Measurements from ENCODE around the gene CSMD2.

CSMD2 gene

DNA sequence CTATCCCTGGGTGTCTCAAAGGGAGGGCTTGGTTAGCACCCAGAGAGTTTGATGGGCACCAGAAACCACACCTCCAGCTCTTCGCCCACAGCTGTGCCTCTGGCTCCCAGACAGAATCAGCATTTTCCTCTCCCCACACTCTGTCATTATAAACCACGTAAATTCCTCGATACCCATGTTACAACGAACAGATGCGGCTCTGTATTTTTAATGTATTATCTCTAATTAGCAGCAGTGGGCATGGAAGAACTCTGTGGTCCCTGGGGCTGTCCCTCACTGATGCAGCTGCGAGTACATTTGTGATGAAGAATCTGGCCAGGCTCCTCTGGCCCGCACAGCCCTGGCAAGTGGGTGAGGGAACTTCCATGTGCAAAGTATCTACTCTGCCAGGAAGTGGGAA lies 290.4 kb downstream of the CSMD2 start:
- no peaks in the 10 kb centered on the region for H3K9me3 ChIP-seq (ENCODE audit: control insufficient read depth in 1 of 2, low read length in 2 of 2)
- no peak overlapping the region for H3K4me3 ChIP-seq (ENCODE audit: low read depth in 1 of 2, low read length in 2 of 2)
- no peak overlapping the region for H3K27ac ChIP-seq (ENCODE audit: low read depth, low read length)
- no peaks in the 10 kb centered on the region for H3K36me3 ChIP-seq (ENCODE audit: control insufficient read depth in 1 of 2, insufficient read depth in 2 of 2, low read length in 2 of 2)
- H3K9ac ChIP-seq (ENCODE audit: low read depth in 1 of 2, low read length in 2 of 2): no peak overlapping the region
- no peaks in the 10 kb centered on the region for H3K4me1 ChIP-seq (ENCODE audit: control insufficient read depth in 1 of 2, insufficient read depth in 2 of 2, low read length in 2 of 2)
- no peaks in the 10 kb centered on the region for H3K27me3 ChIP-seq (ENCODE audit: control insufficient read depth in 1 of 2, insufficient read depth in 2 of 2, low read length in 2 of 2)

DNA sequence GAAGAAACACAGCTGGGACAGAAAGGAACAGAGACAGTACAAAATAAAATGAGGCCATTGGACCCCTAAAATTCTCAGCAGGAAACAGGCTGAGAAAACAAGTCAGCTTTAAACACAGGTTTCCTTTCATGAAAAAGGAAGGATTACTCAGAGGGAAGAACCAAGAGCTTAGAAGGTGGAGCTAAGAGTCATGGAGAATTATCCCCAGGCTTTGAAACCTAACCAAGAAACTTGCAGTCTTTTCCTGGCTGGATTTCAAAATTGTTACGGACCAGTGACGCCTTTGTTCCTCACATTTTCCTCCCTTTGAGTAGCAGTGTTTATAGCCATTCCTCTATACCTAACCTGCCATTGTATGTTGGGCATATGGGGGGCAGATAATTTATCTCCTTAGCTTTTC lies 292.3 kb downstream of the CSMD2 start:
- no peak overlapping the region for H3K27ac ChIP-seq (ENCODE audit: low read depth, low read length)

DNA sequence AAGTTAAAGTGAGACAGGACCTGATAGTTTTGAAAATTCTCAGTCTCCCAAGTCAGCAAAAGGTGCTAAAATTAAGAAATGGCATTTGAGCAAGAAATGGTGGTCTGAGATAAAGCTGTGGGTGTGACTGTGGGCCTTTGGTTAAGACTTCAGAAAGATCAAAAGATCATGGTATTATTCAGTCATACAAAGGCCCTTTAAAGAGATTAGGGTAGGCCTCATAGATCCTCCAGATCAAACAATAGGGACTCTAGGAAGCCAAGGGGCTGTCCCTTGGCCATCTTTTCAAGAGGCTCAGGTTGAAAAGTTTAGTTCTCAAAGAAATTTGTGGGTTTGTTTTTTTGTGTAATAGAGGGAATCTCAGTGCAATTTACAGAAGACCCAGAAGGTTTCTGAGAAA lies 292.8 kb downstream of the CSMD2 start:
- no peak overlapping the region for H3K9ac ChIP-seq (ENCODE audit: low read depth in 1 of 2, low read length in 2 of 2)
- H3K9me3 ChIP-seq (ENCODE audit: control insufficient read depth in 1 of 2, low read length in 2 of 2): no peaks in the 10 kb centered on the region
- H3K27ac ChIP-seq (ENCODE audit: low read depth, low read length): no peak overlapping the region
- H3K4me3 ChIP-seq (ENCODE audit: low read depth in 1 of 2, low read length in 2 of 2): no peak overlapping the region
- H3K4me1 ChIP-seq (ENCODE audit: control insufficient read depth in 1 of 2, insufficient read depth in 2 of 2, low read length in 2 of 2): no peaks in the 10 kb centered on the region
- no peaks in the 10 kb centered on the region for H3K36me3 ChIP-seq (ENCODE audit: control insufficient read depth in 1 of 2, insufficient read depth in 2 of 2, low read length in 2 of 2)
- H3K27me3 ChIP-seq (ENCODE audit: control insufficient read depth in 1 of 2, insufficient read depth in 2 of 2, low read length in 2 of 2): no peaks in the 10 kb centered on the region

More for the DNA sequence above, 292.3 kb downstream of the CSMD2 start:
- no peak overlapping the region for H3K4me3 ChIP-seq (ENCODE audit: low read depth in 1 of 2, low read length in 2 of 2)
- no peaks in the 10 kb centered on the region for H3K27me3 ChIP-seq (ENCODE audit: control insufficient read depth in 1 of 2, insufficient read depth in 2 of 2, low read length in 2 of 2)
- H3K4me1 ChIP-seq (ENCODE audit: control insufficient read depth in 1 of 2, insufficient read depth in 2 of 2, low read length in 2 of 2): no peaks in the 10 kb centered on the region
- no peak overlapping the region for H3K9ac ChIP-seq (ENCODE audit: low read depth in 1 of 2, low read length in 2 of 2)
- H3K9me3 ChIP-seq (ENCODE audit: control insufficient read depth in 1 of 2, low read length in 2 of 2): no peaks in the 10 kb centered on the region
- H3K36me3 ChIP-seq (ENCODE audit: control insufficient read depth in 1 of 2, insufficient read depth in 2 of 2, low read length in 2 of 2): no peaks in the 10 kb centered on the region

DNA sequence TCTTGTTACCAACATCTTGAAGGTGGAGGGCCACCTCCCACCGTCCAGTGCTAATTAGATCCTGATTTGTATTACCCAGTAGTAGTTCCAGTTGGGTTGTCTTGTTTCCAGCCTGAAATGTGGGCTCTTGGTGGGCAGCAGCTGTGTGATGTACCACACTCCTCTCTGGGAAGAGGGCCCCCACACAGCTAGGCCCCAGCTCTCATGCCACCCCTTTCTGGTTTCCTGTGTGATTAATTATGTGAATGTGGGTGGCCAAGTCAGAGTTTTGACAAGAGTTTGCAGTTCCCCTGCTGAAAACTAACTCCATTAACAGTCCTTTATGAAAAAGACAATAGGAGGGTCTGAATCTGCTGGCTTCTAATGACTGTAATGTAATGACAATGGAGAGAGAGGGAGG lies 297.3 kb downstream of the CSMD2 start:
- H3K27me3 ChIP-seq (ENCODE audit: control insufficient read depth in 1 of 2, insufficient read depth in 2 of 2, low read length in 2 of 2): peaks cover 0 to 2% of the 10 kb centered on the region in 2 donors
- no peak overlapping the region for H3K27ac ChIP-seq (ENCODE audit: low read depth, low read length)
- no peak overlapping the region for H3K9ac ChIP-seq (ENCODE audit: low read depth in 1 of 2, low read length in 2 of 2)
- no peaks in the 10 kb centered on the region for H3K9me3 ChIP-seq (ENCODE audit: control insufficient read depth in 1 of 2, low read length in 2 of 2)
- no peak overlapping the region for H3K4me3 ChIP-seq (ENCODE audit: low read depth in 1 of 2, low read length in 2 of 2)
- H3K4me1 ChIP-seq (ENCODE audit: control insufficient read depth in 1 of 2, insufficient read depth in 2 of 2, low read length in 2 of 2): no peaks in the 10 kb centered on the region
- no peaks in the 10 kb centered on the region for H3K36me3 ChIP-seq (ENCODE audit: control insufficient read depth in 1 of 2, insufficient read depth in 2 of 2, low read length in 2 of 2)

- H3K27me3 ChIP-seq (ENCODE audit: control insufficient read depth in 1 of 2, insufficient read depth in 2 of 2, low read length in 2 of 2): peaks cover 0 to 2% of the 10 kb centered on the region in 2 donors
- no peak overlapping the region for H3K9ac ChIP-seq (ENCODE audit: low read depth in 1 of 2, low read length in 2 of 2)
- no peaks in the 10 kb centered on the region for H3K4me1 ChIP-seq (ENCODE audit: control insufficient read depth in 1 of 2, insufficient read depth in 2 of 2, low read length in 2 of 2)
- H3K4me3 ChIP-seq (ENCODE audit: low read depth in 1 of 2, low read length in 2 of 2): no peak overlapping the region
- no peaks in the 10 kb centered on the region for H3K36me3 ChIP-seq (ENCODE audit: control insufficient read depth in 1 of 2, insufficient read depth in 2 of 2, low read length in 2 of 2)
- no peaks in the 10 kb centered on the region for H3K9me3 ChIP-seq (ENCODE audit: control insufficient read depth in 1 of 2, low read length in 2 of 2)
- no peak overlapping the region for H3K27ac ChIP-seq (ENCODE audit: low read depth, low read length)
These were observed 298.7 kb downstream of the CSMD2 start for GRCh38 chr1:33866281-33866680.

GRCh38 chr1:33864460-33865389 lies 300.3 kb downstream of the CSMD2 start:
- H3K9me3 ChIP-seq (ENCODE audit: control insufficient read depth in 1 of 2, low read length in 2 of 2): no peaks in the 10 kb centered on the region
- H3K9ac ChIP-seq (ENCODE audit: low read depth in 1 of 2, low read length in 2 of 2): no peak overlapping the region
- H3K4me3 ChIP-seq (ENCODE audit: low read depth in 1 of 2, low read length in 2 of 2): no peak overlapping the region
- no peaks in the 10 kb centered on the region for H3K4me1 ChIP-seq (ENCODE audit: control insufficient read depth in 1 of 2, insufficient read depth in 2 of 2, low read length in 2 of 2)
- H3K27ac ChIP-seq (ENCODE audit: low read depth, low read length): no peak overlapping the region
- H3K36me3 ChIP-seq (ENCODE audit: control insufficient read depth in 1 of 2, insufficient read depth in 2 of 2, low read length in 2 of 2): no peaks in the 10 kb centered on the region
- H3K27me3 ChIP-seq (ENCODE audit: control insufficient read depth in 1 of 2, insufficient read depth in 2 of 2, low read length in 2 of 2): peaks cover 0 to 2% of the 10 kb centered on the region in 2 donors

- peaks cover 0 to 2% of the 10 kb centered on the region in 2 donors for H3K27me3 ChIP-seq (ENCODE audit: control insufficient read depth in 1 of 2, insufficient read depth in 2 of 2, low read length in 2 of 2)
- no peaks in the 10 kb centered on the region for H3K9me3 ChIP-seq (ENCODE audit: control insufficient read depth in 1 of 2, low read length in 2 of 2)
- no peak within 1 kb of the TSS for H3K4me3 ChIP-seq (ENCODE audit: low read depth in 1 of 2, low read length in 2 of 2)
- H3K36me3 ChIP-seq (ENCODE audit: control insufficient read depth in 1 of 2, insufficient read depth in 2 of 2, low read length in 2 of 2): no peaks in the 10 kb centered on the region
- no peak within 1 kb of the TSS for H3K9ac ChIP-seq (ENCODE audit: low read depth in 1 of 2, low read length in 2 of 2)
- H3K27ac ChIP-seq (ENCODE audit: low read depth, low read length): no peak within 1 kb of the TSS
- H3K4me1 ChIP-seq (ENCODE audit: control insufficient read depth in 1 of 2, insufficient read depth in 2 of 2, low read length in 2 of 2): no peaks in the 10 kb centered on the region
These were observed 301.3 kb downstream of the CSMD2 start, which contains the start of gene HMGB4 for GRCh38 chr1:33863779-33864178. Gene HMGB4 (plus strand): TSS chr1:33864079. CDS start chr1:33864192, 113 bp downstream.

- H3K9me3 ChIP-seq (ENCODE audit: control insufficient read depth in 1 of 2, low read length in 2 of 2): no peaks in the 10 kb centered on the region
- H3K27me3 ChIP-seq (ENCODE audit: control insufficient read depth in 1 of 2, insufficient read depth in 2 of 2, low read length in 2 of 2): peaks cover 0 to 2% of the 10 kb centered on the region in 2 donors
- H3K4me1 ChIP-seq (ENCODE audit: control insufficient read depth in 1 of 2, insufficient read depth in 2 of 2, low read length in 2 of 2): no peaks in the 10 kb centered on the region
- no peak overlapping the region for H3K27ac ChIP-seq (ENCODE audit: low read depth, low read length)
- no peak overlapping the region for H3K4me3 ChIP-seq (ENCODE audit: low read depth in 1 of 2, low read length in 2 of 2)
- no peak overlapping the region for H3K9ac ChIP-seq (ENCODE audit: low read depth in 1 of 2, low read length in 2 of 2)
- H3K36me3 ChIP-seq (ENCODE audit: control insufficient read depth in 1 of 2, insufficient read depth in 2 of 2, low read length in 2 of 2): no peaks in the 10 kb centered on the region
These were observed 304.4 kb downstream of the CSMD2 start for GRCh38 chr1:33860671-33861070.

- Histone ChIP-seq H3K4me3 (ENCODE audit: low read depth in 1 of 2, low read length in 2 of 2) (no peak overlapping the region), H3K36me3 (ENCODE audit: control insufficient read depth in 1 of 2, insufficient read depth in 2 of 2, low read length in 2 of 2) (no peaks in the 10 kb centered on the region), H3K9me3 (ENCODE audit: control insufficient read depth in 1 of 2, low read length in 2 of 2) (no peaks in the 10 kb centered on the region), H3K27ac (ENCODE audit: low read depth, low read length) (no peak overlapping the region), H3K4me1 (ENCODE audit: control insufficient read depth in 1 of 2, insufficient read depth in 2 of 2, low read length in 2 of 2) (no peaks in the 10 kb centered on the region), H3K27me3 (ENCODE audit: control insufficient read depth in 1 of 2, insufficient read depth in 2 of 2, low read length in 2 of 2) (peaks cover 3 to 5% of the 10 kb centered on the region in 2 donors), H3K9ac (ENCODE audit: low read depth in 1 of 2, low read length in 2 of 2) (no peak overlapping the region)
These were observed 310.9 kb downstream of the CSMD2 start for GRCh38 chr1:33854091-33854490.

DNA sequence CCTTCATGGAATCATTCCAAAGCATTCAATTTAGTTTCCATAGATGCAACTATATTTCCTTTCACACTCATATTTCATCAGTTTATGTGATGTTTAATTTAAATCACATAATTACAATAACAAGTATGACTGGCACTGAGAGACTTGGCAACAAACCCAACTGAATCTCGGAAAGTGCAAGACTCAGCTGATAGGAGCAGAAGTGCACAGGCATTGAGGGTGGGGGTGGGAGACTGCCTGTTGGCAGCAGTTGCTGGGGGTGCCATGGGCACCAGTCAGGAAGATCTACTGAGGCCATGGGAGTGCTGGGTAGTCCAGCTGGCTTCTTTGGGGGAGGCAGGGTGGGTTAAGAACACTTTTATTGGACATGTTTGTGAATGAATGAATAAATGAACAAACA lies 311.6 kb downstream of the CSMD2 start:
- H3K9ac ChIP-seq (ENCODE audit: low read depth in 1 of 2, low read length in 2 of 2): no peak overlapping the region
- H3K36me3 ChIP-seq (ENCODE audit: control insufficient read depth in 1 of 2, insufficient read depth in 2 of 2, low read length in 2 of 2): no peaks in the 10 kb centered on the region
- no peak overlapping the region for H3K4me3 ChIP-seq (ENCODE audit: low read depth in 1 of 2, low read length in 2 of 2)
- H3K9me3 ChIP-seq (ENCODE audit: control insufficient read depth in 1 of 2, low read length in 2 of 2): no peaks in the 10 kb centered on the region
- H3K4me1 ChIP-seq (ENCODE audit: control insufficient read depth in 1 of 2, insufficient read depth in 2 of 2, low read length in 2 of 2): no peaks in the 10 kb centered on the region
- H3K27ac ChIP-seq (ENCODE audit: low read depth, low read length): no peak overlapping the region
- H3K27me3 ChIP-seq (ENCODE audit: control insufficient read depth in 1 of 2, insufficient read depth in 2 of 2, low read length in 2 of 2): peaks cover 3 to 5% of the 10 kb centered on the region in 2 donors

All from duodenal mucosa (tissue), 2 donors.